ENCODE results near the gene STXBP1. TPM values are rescaled to one million over a fixed set of nuclear protein-coding genes. Genes with fewer than 3 reads are reported as not detected.
A peak's percentile ranks its signal among the peaks of the same experiment; 100 is the strongest.

The STXBP1 gene
- total RNA-seq, 1 donor from 2014 or later, result 92.1 TPM

- peak; percentile 45 for ATAC-seq
- peak; percentile 77 for DNase-seq
Observed at GRCh38 chr9:127566351-127567001, 45.6 kb upstream of the STXBP1 start.

GRCh38 chr9:127567035-127567729, 44.9 kb upstream of the STXBP1 start:
- peaks cover 49% of the 10 kb centered on the region for H3K4me1 ChIP-seq
- no peaks in the 10 kb centered on the region for H3K9me3 ChIP-seq
- peaks cover 6% of the 10 kb centered on the region for H3K36me3 ChIP-seq
- no peak for TF ChIP-seq CTCF (IDR thresholded peaks at IDR 0.05)
- H3K4me3 ChIP-seq, result peak overlapping the region; percentile 92
- ATAC-seq (peak; percentile 63), DNase-seq (peak; percentile 89)
- no peaks in the 10 kb centered on the region for H3K27me3 ChIP-seq
- peak overlapping the region; percentile 91 for H3K27ac ChIP-seq
- intact Hi-C loops (cut with DNase I), result no loop called here

More at GRCh38 chr9:127566351-127567001, 45.6 kb upstream of the STXBP1 start:
- Histone ChIP-seq H3K4me1 (peaks cover 56% of the 10 kb centered on the region), H3K27ac (peak overlapping the region; percentile 91), H3K4me3 (peak overlapping the region; percentile 92), H3K27me3 (no peaks in the 10 kb centered on the region), H3K9me3 (no peaks in the 10 kb centered on the region), H3K36me3 (peaks cover 6% of the 10 kb centered on the region)
- intact Hi-C loops (cut with DNase I), result no loop called here
- no peak for TF ChIP-seq CTCF (IDR thresholded peaks at IDR 0.05)

GRCh38 chr9:127567730-127568617, 44.1 kb upstream of the STXBP1 start:
- peak overlapping the region; percentile 92 for H3K4me3 ChIP-seq
- peak overlapping the region; percentile 91 for H3K27ac ChIP-seq
- peaks cover 6% of the 10 kb centered on the region for H3K36me3 ChIP-seq
- ATAC-seq, result no peak
- H3K27me3 ChIP-seq, result no peaks in the 10 kb centered on the region
- TF ChIP-seq CTCF (IDR thresholded peaks at IDR 0.05), result no peak
- peaks cover 45% of the 10 kb centered on the region for H3K4me1 ChIP-seq
- no peak for DNase-seq
- H3K9me3 ChIP-seq, result no peaks in the 10 kb centered on the region
- intact Hi-C loops (cut with DNase I), result no loop called here

- no peak for DNase-seq
- H3K4me1 ChIP-seq, result peaks cover 43% of the 10 kb centered on the region
Observed at GRCh38 chr9:127568618-127568970, 43.5 kb upstream of the STXBP1 start.

More at GRCh38 chr9:127568618-127568970, 43.5 kb upstream of the STXBP1 start:
- intact Hi-C loops (cut with DNase I), result no loop called here
- Histone ChIP-seq H3K27me3 (no peaks in the 10 kb centered on the region), H3K27ac (peak overlapping the region; percentile 91), H3K36me3 (peaks cover 6% of the 10 kb centered on the region), H3K4me3 (peak overlapping the region; percentile 92), H3K9me3 (no peaks in the 10 kb centered on the region)
- ATAC-seq, result no peak
- no peak for TF ChIP-seq CTCF (IDR thresholded peaks at IDR 0.05)

Measured in upper lobe of right lung (tissue), 1 donor.